CD4-positive, alpha-beta T cell treated with Interleukin-12 subunit alpha and Interleukin-12 subunit beta, for 1 hour (primary cell): ENCODE measurements around the gene KIF1A.

ENCODE experiments used
- DNase-seq: peaks from one replicate; pipeline ENCODE4 v3.0.0-alpha.2; 2020

Gene KIF1A

GRCh38 chr2:240672701-240673190, 147.3 kb downstream of the KIF1A start:
- DNase-seq: no peak

- no peak for DNase-seq
Observed at GRCh38 chr2:240672076-240672700, 147.8 kb downstream of the KIF1A start.

- no peak for DNase-seq
Observed at GRCh38 chr2:240670950-240671349, 149.1 kb downstream of the KIF1A start.

- DNase-seq: no peak
Observed at GRCh38 chr2:240670402-240670801, 149.6 kb downstream of the KIF1A start.

- DNase-seq: no peak
Observed at GRCh38 chr2:240664622-240665021, 155.4 kb downstream of the KIF1A start.
